Pancreas (tissue), 10 donors: ENCODE measurements around the gene TIMM22. TPM values are rescaled to one million over a fixed set of nuclear protein-coding genes. Genes with fewer than 3 reads are reported as not detected.

Experiments
- ATAC-seq, 4 donors: fragments of 200-7000 bp; cut with Tn5 transposase; one replicate each; pipeline versions ENCODE4 v1.8.0 to v1.9.1; 2020; ENCODE audit warnings: mild to moderate bottlenecking in 4 of 4, moderate library complexity in 4 of 4
- DNase-seq, 6 donors: peaks; one replicate each; pipeline ENCODE4 v3.0.0-alpha.2; 2020
- FAIRE-seq: peaks from 2 replicates; lab custom pipeline; 2012; peaks lifted over from hg19 to GRCh38; lab: Jason Lieb, UNC
- H3K27ac ChIP-seq, 4 donors: fragments of 200-600 bp; sonication (generic); 1 replicate in 3 of 4; 2 replicates in 1 of 4; pipeline versions ENCODE4 v1.5.0 to v1.8.0; 2020
- H3K27me3 ChIP-seq, 4 donors: fragments of 200-600 bp; one replicate each; pipeline ENCODE4 v1.8.0; 2021
- H3K36me3 ChIP-seq, 3 donors: fragments of 200-600 bp; sonication (generic) in 1 of 3; one replicate each; pipeline versions ENCODE4 v1.5.0 to v1.8.0; 2020 to 2021
- H3K4me1 ChIP-seq, 3 donors: fragments of 200-600 bp; one replicate each; pipeline ENCODE4 v1.8.0; 2021
- H3K4me3 ChIP-seq, 4 donors: fragments of 200-600 bp; sonication (generic) in 2 of 4; one replicate each; pipeline versions ENCODE4 v1.5.0 to v1.8.0; 2020 to 2021
- H3K9me3 ChIP-seq, 4 donors: fragments of 200-600 bp; one replicate each; pipeline ENCODE4 v1.8.0; 2021
- CTCF ChIP-seq, 4 donors: fragments of 200-600 bp; sonication (generic) in 3 of 4; IDR thresholded peaks; one replicate each; pipeline versions ENCODE4 v1.5.0 to v1.8.0; 2021; ENCODE audit warnings: antibody characterized with exemption in 4 of 4
- whole genome bisulfite sequencing, 2 donors: extraction: QIAGEN DNeasy Blood & Tissue Kit; methylation state at CpG; one replicate each; pipeline ENCODE4 v1.1.7; 2013; 5-methylcytosine and 5-hydroxymethylcytosine counted together
- intact Hi-C, 3 donors: fragments of 100-400 bp; cut with DNase I; formaldehyde crosslinking; loops; one replicate each; pipeline versions ENCODE4 v1.11.1 to v1.14.2; 2022
- polyA plus RNA-seq, 2 donors: library from polyadenylated mRNA; stranded (reverse); fragments of 200-250 nt; gene quantifications; one replicate each; pipeline ENCODE4 v1.2.3, GENCODE V29; 2013
- total RNA-seq, 6 donors: library from RNA; stranded (reverse); fragmentation: NEBNext Ultra II Directional in 4 of 6; extraction: Animal tissue kit (Norgen Biotek cat#: 25700) in 4 of 6; gene quantifications; one replicate each; pipeline versions ENCODE4 v1.2.1 to v1.2.4, GENCODE V29; 2021 to 2023
- donor health status: healthy with polysubstance abuse.
- donor health status: DM: no; HTN: no; CAD: no; lungs with moderate emphysema.
- donor health status: DM: no; HTN: no; CAD: no.
- donor health status: control.
- donor health status: control.
- donor health status: Bipolar disorder and iron deficiency.
- donor health status: DM: yes; HTN: yes; CAD: no.
- donor health status: DM: no; HTN: no; CAD: no.
- donor health status: DM: no; HTN: no; CAD: no.
- donor health status: DM: yes; HTN: yes; CAD: no.

TIMM22 gene
- total and polyA plus RNA-seq, 8 donors, result 3.1 to 6.5 (median 4.6) TPM

- intact Hi-C loops, result no loop called here
- Histone ChIP-seq H3K27me3 (no peaks in the 10 kb centered on the region), H3K4me3 (no peak overlapping the region), H3K9me3 (no peaks in the 10 kb centered on the region), H3K27ac (no peak overlapping the region), H3K36me3 (peaks cover 0 to 9% (median 0%) of the 10 kb centered on the region in 3 donors), H3K4me1 (peaks cover 17 to 24% (median 18%) of the 10 kb centered on the region in 3 donors)
- WGBS, 2 donors, result 94 to 98% methylated on average over 21 of the region's 21 CpGs
- no peak for TF ChIP-seq CTCF (IDR thresholded peaks at IDR 0.05)
- ATAC-seq (no peak), DNase-seq (peak in 2 of 6 donors; percentile 53 to 77), FAIRE-seq (no peak)
Observed at GRCh38 chr17:1008008-1008761, 11.3 kb downstream of the TIMM22 start.

- DNase-seq (peak in 2 of 6 donors; percentile 19 to 71), FAIRE-seq (no peak), ATAC-seq (no peak)
- TF ChIP-seq CTCF (IDR thresholded peaks at IDR 0.05), result no peak
- no peak overlapping the region for H3K27ac ChIP-seq
- H3K36me3 ChIP-seq, result peaks cover 0 to 7% (median 0%) of the 10 kb centered on the region in 3 donors
- 76 to 84% methylated on average over 19 of the region's 19 CpGs for WGBS, 2 donors
- H3K4me1 ChIP-seq, result peaks cover 15 to 17% (median 15%) of the 10 kb centered on the region in 3 donors
- H3K4me3 ChIP-seq, result no peak overlapping the region
- H3K9me3 ChIP-seq, result no peaks in the 10 kb centered on the region
- intact Hi-C loops, result no loop called here
- H3K27me3 ChIP-seq, result no peaks in the 10 kb centered on the region
Observed at GRCh38 chr17:1009229-1010085, 12.5 kb downstream of the TIMM22 start.

- intact Hi-C loops, result no loop called here
- no peak overlapping the region for H3K27ac ChIP-seq
- TF ChIP-seq CTCF (IDR thresholded peaks at IDR 0.05), result no peak
- ATAC-seq (no peak), DNase-seq (peak in 1 of 6 donors; percentile 15), FAIRE-seq (no peak)
- no peaks in the 10 kb centered on the region for H3K9me3 ChIP-seq
- peaks cover 8 to 11% (median 9%) of the 10 kb centered on the region in 3 donors for H3K4me1 ChIP-seq
- peaks cover 0 to 7% (median 0%) of the 10 kb centered on the region in 3 donors for H3K36me3 ChIP-seq
- no peaks in the 10 kb centered on the region for H3K27me3 ChIP-seq
- H3K4me3 ChIP-seq, result no peak overlapping the region
- WGBS, 2 donors, result 84 to 91% methylated on average over 10 of the region's 10 CpGs
Observed at GRCh38 chr17:1010086-1010450, 13.1 kb downstream of the TIMM22 start.

GRCh38 chr17:1010586-1010985, 13.7 kb downstream of the TIMM22 start:
- no peaks in the 10 kb centered on the region for H3K9me3 ChIP-seq
- peaks cover 5 to 8% (median 8%) of the 10 kb centered on the region in 3 donors for H3K4me1 ChIP-seq
- WGBS, 2 donors, result 69 to 87% methylated on average over 12 to 14 of the region's 14 CpGs
- FAIRE-seq (no peak), DNase-seq (peak in 3 of 6 donors; percentile 18 to 51 (median 48)), ATAC-seq (no peak)
- peaks cover 0 to 7% (median 0%) of the 10 kb centered on the region in 3 donors for H3K36me3 ChIP-seq
- no peaks in the 10 kb centered on the region for H3K27me3 ChIP-seq
- no peak for TF ChIP-seq CTCF (IDR thresholded peaks at IDR 0.05)
- no peak overlapping the region for H3K27ac ChIP-seq
- no peak overlapping the region for H3K4me3 ChIP-seq
- intact Hi-C loops, result no loop called here
